22Rv1 (cell line): ENCODE data around the gene GTF3C2.

Experiments
- ZFX ChIP-seq: fragments of 450-650 bp; IDR thresholded peaks from 2 replicates; pipeline ENCODE4 v1.6.1; 2017; ENCODE audit warnings: antibody characterized with exemption, borderline replicate concordance
- TF ChIP-seq, protein P1 (sequence below): fragments of 450-650 bp; IDR thresholded peaks from 2 replicates; pipeline ENCODE4 v1.5.1; 2017; ENCODE audit warnings: mild to moderate bottlenecking

GRCh38 chr2:27324720-27325119, 31.8 kb downstream of the GTF3C2 start:
- TF ChIP-seq, protein P1, sequence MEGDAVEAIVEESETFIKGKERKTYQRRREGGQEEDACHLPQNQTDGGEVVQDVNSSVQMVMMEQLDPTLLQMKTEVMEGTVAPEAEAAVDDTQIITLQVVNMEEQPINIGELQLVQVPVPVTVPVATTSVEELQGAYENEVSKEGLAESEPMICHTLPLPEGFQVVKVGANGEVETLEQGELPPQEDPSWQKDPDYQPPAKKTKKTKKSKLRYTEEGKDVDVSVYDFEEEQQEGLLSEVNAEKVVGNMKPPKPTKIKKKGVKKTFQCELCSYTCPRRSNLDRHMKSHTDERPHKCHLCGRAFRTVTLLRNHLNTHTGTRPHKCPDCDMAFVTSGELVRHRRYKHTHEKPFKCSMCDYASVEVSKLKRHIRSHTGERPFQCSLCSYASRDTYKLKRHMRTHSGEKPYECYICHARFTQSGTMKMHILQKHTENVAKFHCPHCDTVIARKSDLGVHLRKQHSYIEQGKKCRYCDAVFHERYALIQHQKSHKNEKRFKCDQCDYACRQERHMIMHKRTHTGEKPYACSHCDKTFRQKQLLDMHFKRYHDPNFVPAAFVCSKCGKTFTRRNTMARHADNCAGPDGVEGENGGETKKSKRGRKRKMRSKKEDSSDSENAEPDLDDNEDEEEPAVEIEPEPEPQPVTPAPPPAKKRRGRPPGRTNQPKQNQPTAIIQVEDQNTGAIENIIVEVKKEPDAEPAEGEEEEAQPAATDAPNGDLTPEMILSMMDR: no peak
- no peak for TF ChIP-seq ZFX
